H1 (cell line): ENCODE results near the gene HARS1. TPM values are rescaled to one million over a fixed set of nuclear protein-coding genes. Genes with fewer than 3 reads are reported as not detected.

Source experiments
- CTCF ChIA-PET: fragments of 300-600 bp; sonication (Branson Sonifier 250); formaldehyde crosslinking; loops from one replicate; lab custom pipeline; 2021; ENCODE audit not compliant: partially characterized antibody; lab: Charles Lee
- POLR2A ChIA-PET: fragments of 300-600 bp; sonication (Branson Sonifier 250); formaldehyde crosslinking; loops from one replicate; lab custom pipeline; 2021; ENCODE audit warnings: inconsistent platforms; ENCODE audit not compliant: partially characterized antibody; lab: Charles Lee
- DNase-seq, 2 experiments: peaks; one replicate each; pipeline versions ENCODE4 v3.0.0 to v3.0.0-alpha.2; 2010 to 2022; ENCODE audit warnings: low spot score in 2 of 2, low read depth in 1 of 2, mixed read lengths in 1 of 2
- FAIRE-seq: peaks from 2 replicates; lab custom pipeline; 2011; peaks lifted over from hg19 to GRCh38; lab: Jason Lieb, UNC
- H2AFZ ChIP-seq: 2 replicates; pipeline ENCODE4 v1.8.1; 2012; ENCODE audit warnings: low read length, inconsistent platforms
- H2AK5ac ChIP-seq: 2 replicates; pipeline ENCODE4 v1.6.1; 2013; ENCODE audit warnings: low read depth, low read length
- H2BK120ac ChIP-seq: replicated peaks from 2 replicates; pipeline ENCODE3; 2013; ENCODE audit warnings: low read depth, low read length, inconsistent platforms
- H2BK12ac ChIP-seq: 2 replicates; pipeline ENCODE4 v1.6.1; 2013; ENCODE audit warnings: low read depth, low read length
- H2BK15ac ChIP-seq: 2 replicates; pipeline ENCODE4 v1.6.1; 2013; ENCODE audit warnings: low read length
- H2BK20ac ChIP-seq: 2 replicates; pipeline ENCODE4 v1.6.1; 2013; ENCODE audit warnings: low read length
- H2BK5ac ChIP-seq: 2 replicates; pipeline ENCODE4 v1.6.1; 2013; ENCODE audit warnings: low read depth, low read length
- H3K14ac ChIP-seq: 2 replicates; pipeline ENCODE4 v1.6.1; 2013; ENCODE audit warnings: inconsistent platforms; ENCODE audit not compliant: insufficient read length
- H3K18ac ChIP-seq: 2 replicates; pipeline ENCODE4 v1.6.1; 2013; ENCODE audit warnings: low read length; ENCODE audit errors: extremely low read depth
- H3K23ac ChIP-seq: 2 replicates; pipeline ENCODE4 v1.6.1; 2013; ENCODE audit warnings: inconsistent platforms; ENCODE audit not compliant: insufficient read length
- H3K23me2 ChIP-seq: 2 replicates; pipeline ENCODE4 v1.6.1; 2013; ENCODE audit warnings: low read depth, low read length
- H3K27ac ChIP-seq: 2 replicates; pipeline ENCODE4 v1.6.1; 2011; ENCODE audit warnings: low read depth, low read length, inconsistent platforms
- H3K27me3 ChIP-seq, 4 experiments: replicated peaks in 1 of 4; 1 replicate in 1 of 4; 2 replicates in 3 of 4; pipeline versions ENCODE4 v1.6.1 to v1.8.1; 2011 to 2013; ENCODE audit warnings: low read length in 3 of 4, mild to moderate bottlenecking in 3 of 4, inconsistent platforms in 2 of 4, mixed read lengths in 2 of 4, moderate library complexity in 1 of 4; ENCODE audit not compliant: control insufficient read depth in 3 of 4, insufficient read depth in 3 of 4; ENCODE audit errors: extremely low read depth in 1 of 4
- H3K36me3 ChIP-seq, 4 experiments: 2 replicates each; pipeline versions ENCODE4 v1.6.1 to v1.8.1; 2011 to 2013; ENCODE audit warnings: mild to moderate bottlenecking in 4 of 4, low read length in 3 of 4, moderate library complexity in 2 of 4, control low read depth in 1 of 4, inconsistent platforms in 1 of 4; ENCODE audit not compliant: insufficient read depth in 4 of 4, control insufficient read depth in 2 of 4
- H3K4ac ChIP-seq: replicated peaks from 2 replicates; pipeline ENCODE3; 2013; ENCODE audit warnings: low read length, low read depth, mixed read lengths, inconsistent platforms; ENCODE audit not compliant: insufficient read length
- H3K4me1 ChIP-seq, 4 experiments: replicated peaks in 1 of 4; 1 replicate in 1 of 4; 2 replicates in 3 of 4; pipeline versions ENCODE4 v1.6.1 to v1.8.1; 2011 to 2013; ENCODE audit warnings: low read length in 3 of 4, inconsistent platforms in 2 of 4, mixed read lengths in 1 of 4; ENCODE audit not compliant: insufficient read depth in 4 of 4, control insufficient read depth in 3 of 4
- H3K4me2 ChIP-seq, 2 experiments: 2 replicates each; pipeline versions ENCODE4 v1.6.1 to v1.8.1; 2011 to 2013; ENCODE audit warnings: low read depth in 2 of 2, low read length in 2 of 2, control low read depth in 1 of 2, inconsistent platforms in 1 of 2, mild to moderate bottlenecking in 1 of 2; ENCODE audit not compliant: insufficient read depth in 1 of 2
- H3K4me3 ChIP-seq, 4 experiments: fragments of 200-600, 300-600 bp in 1 of 4; sonication (generic), shearing (Covaris generic), sonication (Bioruptor Twin) in 1 of 4; 2 replicates each; pipeline versions ENCODE4 v1.5.1 to v1.8.1; 2011 to 2016; ENCODE audit warnings: low read length in 4 of 4, low read depth in 3 of 4, control low read depth in 2 of 4, inconsistent platforms in 2 of 4, mild to moderate bottlenecking in 2 of 4, mixed read lengths in 1 of 4, moderate library complexity in 1 of 4; ENCODE audit not compliant: insufficient read depth in 2 of 4; ENCODE audit errors: extremely low read depth in 1 of 4
- H3K56ac ChIP-seq: replicated peaks from 2 replicates; pipeline ENCODE3; 2013; ENCODE audit warnings: low read depth, mild to moderate bottlenecking, mixed read lengths, low read length, inconsistent platforms; ENCODE audit not compliant: insufficient read length
- H3K79me1 ChIP-seq: 2 replicates; pipeline ENCODE4 v1.6.1; 2013; ENCODE audit warnings: low read depth, low read length, control low read depth
- H3K79me2 ChIP-seq, 2 experiments: 2 replicates each; pipeline versions ENCODE4 v1.6.1 to v1.8.1; 2012 to 2013; ENCODE audit warnings: low read length in 2 of 2, mild to moderate bottlenecking in 2 of 2, inconsistent platforms in 1 of 2; ENCODE audit not compliant: insufficient read depth in 2 of 2, control insufficient read depth in 1 of 2
- H3K9ac ChIP-seq, 4 experiments: replicated peaks in 1 of 4; 1 replicate in 1 of 4; 2 replicates in 3 of 4; pipeline versions ENCODE4 v1.6.1 to v1.8.1; 2011 to 2013; ENCODE audit warnings: low read depth in 3 of 4, low read length in 3 of 4, control low read depth in 2 of 4, mild to moderate bottlenecking in 2 of 4, moderate library complexity in 2 of 4, inconsistent platforms in 1 of 4; ENCODE audit errors: extremely low read depth in 1 of 4
- H3K9me3 ChIP-seq, 2 experiments: 2 replicates each; pipeline versions ENCODE4 v1.6.1 to v1.8.1; 2012 to 2013; ENCODE audit warnings: mild to moderate bottlenecking in 2 of 2, moderate library complexity in 2 of 2, control low read depth in 1 of 2, inconsistent platforms in 1 of 2, low read depth in 1 of 2, low read length in 1 of 2, mixed read lengths in 1 of 2; ENCODE audit not compliant: insufficient read depth in 2 of 2
- H4K20me1 ChIP-seq, 2 experiments: replicated peaks in 1 of 2; 2 replicates each; pipeline versions ENCODE3 to v1.8.1; 2011 to 2013; ENCODE audit warnings: inconsistent platforms in 2 of 2, low read length in 2 of 2, mild to moderate bottlenecking in 1 of 2; ENCODE audit not compliant: insufficient read depth in 2 of 2, control insufficient read depth in 1 of 2
- H4K5ac ChIP-seq: 2 replicates; pipeline ENCODE4 v1.6.1; 2013; ENCODE audit warnings: low read length, low read depth, mixed read lengths, inconsistent platforms; ENCODE audit not compliant: insufficient read length
- H4K8ac ChIP-seq: 2 replicates; pipeline ENCODE4 v1.8.0; 2013; ENCODE audit warnings: mild to moderate bottlenecking, moderate library complexity, low read length, inconsistent platforms; ENCODE audit not compliant: insufficient read depth; ENCODE audit errors: extremely low read depth
- H4K91ac ChIP-seq: replicated peaks from 2 replicates; pipeline ENCODE3; 2013; ENCODE audit warnings: low read length, mixed read lengths, inconsistent platforms; ENCODE audit not compliant: insufficient read length
- ASH2L ChIP-seq: fragments of 200-600, 300-600 bp; sonication (generic); IDR thresholded peaks from one replicate; pipeline ENCODE4 v1.7.1; 2017; ENCODE audit warnings: low read length
- CEBPB ChIP-seq: IDR thresholded peaks from 2 replicates; pipeline ENCODE4 v1.6.1; 2012; ENCODE audit warnings: low read depth, low read length
- CREB1 ChIP-seq: IDR thresholded peaks from 2 replicates; pipeline ENCODE4 v1.6.1; 2012; ENCODE audit warnings: inconsistent platforms
- CTBP2 ChIP-seq: IDR thresholded peaks from 2 replicates; pipeline ENCODE4 v1.7.0; 2011; ENCODE audit warnings: borderline replicate concordance, mild to moderate bottlenecking, moderate library complexity, mixed read lengths, low read length; ENCODE audit not compliant: insufficient read depth, insufficient read length
- HDAC6 ChIP-seq: IDR thresholded peaks from one replicate; pipeline ENCODE4 v1.7.1; 2012; ENCODE audit warnings: low read depth, mild to moderate bottlenecking, inconsistent platforms, low read length, moderate library complexity
- JUN ChIP-seq: IDR thresholded peaks from 2 replicates; pipeline ENCODE4 v1.6.1; 2011; ENCODE audit warnings: low read depth, mild to moderate bottlenecking, improper control_type of control experiment, low read length
- JUND ChIP-seq: IDR thresholded peaks from 2 replicates; pipeline ENCODE4 v1.6.1; 2011; ENCODE audit warnings: mild to moderate bottlenecking, improper control_type of control experiment, low read length
- RXRA ChIP-seq: IDR thresholded peaks from 2 replicates; pipeline ENCODE4 v1.6.1; 2011; ENCODE audit warnings: low read depth, mild to moderate bottlenecking, low read length, moderate library complexity; ENCODE audit not compliant: insufficient read depth
- TAF7 ChIP-seq: optimal IDR thresholded peaks from 2 replicates; pipeline ENCODE3; 2011; ENCODE audit warnings: low read depth, mild to moderate bottlenecking, inconsistent platforms, low read length, moderate library complexity, borderline replicate concordance
- TEAD4 ChIP-seq: IDR thresholded peaks from 2 replicates; pipeline ENCODE4 v1.6.1; 2012; ENCODE audit warnings: low read depth, low read length, inconsistent platforms, mixed read lengths
- WGBS, 2 experiments: shearing (Covaris generic) in 1 of 2; methylation state at CpG; one replicate each; pipeline versions ENCODE4 v1.1.6 to v1.1.7; 2013 to 2015; ENCODE audit warnings: low lambda C conversion rate in 2 of 2, mixed read lengths in 2 of 2, inconsistent platforms in 1 of 2, low coverage in 1 of 2, missing lambda C conversion rate in 1 of 2; ENCODE audit not compliant: insufficient replicate concordance in 2 of 2, insufficient coverage in 1 of 2, insufficient read length in 1 of 2; ENCODE audit errors: extremely low coverage in 1 of 2, missing lambda C conversion rate in 1 of 2; 5-methylcytosine and 5-hydroxymethylcytosine counted together
- polyA plus RNA-seq, 7 experiments: library from polyadenylated mRNA; depleted of rRNA in 3 of 7; stranded (reverse) in 5 of 7; unstranded in 2 of 7; fragments of >200 nt in 5 of 7; fragments of 200-250 nt in 2 of 7; gene quantifications; 1 replicate in 5 of 7; 2 replicates in 1 of 7; 4 replicates in 1 of 7; pipeline versions ENCODE4 v1.2.1 to v1.2.3, GENCODE V29; 2011 to 2013; ENCODE audit warnings: missing spikeins in 2 of 7, mixed read lengths in 2 of 7
- total RNA-seq: library from RNA; stranded (reverse); fragmentation: NEBNext Ultra II Directional; extraction: Animal tissue kit (Norgen Biotek cat#: 25700); gene quantifications from 2 replicates; pipeline ENCODE4 v1.2.1, GENCODE V29; 2021
- TF ChIP-seq, protein P1 (sequence below): IDR thresholded peaks from 2 replicates; pipeline ENCODE4 v1.6.1; 2012; ENCODE audit warnings: inconsistent platforms

HARS1 gene
- total and polyA plus RNA-seq, 2 of the 8 experiments (the other 6 are each of a cell fraction or from before 2014, with no cell fraction given) = 27.8 to 56.8 TPM

DNA sequence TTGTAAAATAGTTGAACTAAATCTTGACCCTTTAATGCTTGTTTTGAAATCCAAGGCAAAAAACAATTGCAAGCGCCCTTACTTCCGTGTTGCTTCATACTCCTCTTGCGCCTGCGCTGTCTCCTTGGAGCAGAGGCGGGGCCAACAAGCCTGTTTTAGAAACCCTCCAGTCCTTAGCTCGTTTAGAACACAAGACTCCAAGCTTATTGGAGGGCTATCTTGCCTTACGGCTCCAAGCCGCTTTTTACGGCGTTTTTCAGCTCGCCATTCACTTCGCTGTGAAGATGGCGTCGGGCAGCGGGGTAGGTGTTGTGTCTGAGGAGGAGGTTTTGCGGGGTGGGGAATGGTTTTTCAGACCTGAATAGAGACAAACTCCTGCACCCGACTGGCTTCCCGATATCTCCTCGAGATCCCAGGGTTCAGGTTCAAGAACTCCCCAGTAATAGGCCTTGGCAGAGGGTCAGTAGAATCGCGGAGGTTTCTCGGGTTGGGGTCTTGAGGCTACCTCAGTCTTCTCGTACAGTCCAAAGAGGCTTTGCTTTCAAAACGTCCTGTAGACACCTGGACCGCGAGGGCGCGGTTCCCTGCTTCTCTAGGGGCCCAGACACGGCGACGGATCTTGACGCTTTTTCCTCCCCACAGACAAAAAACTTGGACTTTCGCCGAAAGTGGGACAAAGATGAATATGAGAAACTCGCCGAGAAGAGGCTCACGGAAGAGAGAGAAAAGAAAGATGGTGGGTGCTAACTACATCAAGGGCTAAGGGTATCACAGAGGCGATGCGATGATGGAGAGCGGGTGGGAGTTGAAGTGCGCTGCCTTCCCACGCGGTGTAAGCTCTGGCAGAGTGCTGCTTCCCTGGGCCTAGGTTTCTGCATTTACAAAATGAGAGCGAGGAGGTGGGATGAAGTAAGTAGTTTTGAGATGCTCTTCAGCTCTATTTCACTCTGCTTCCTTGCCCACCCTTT, 9.3 kb upstream of the HARS1 start, which contains the start of gene ZMAT2:
Gene ZMAT2, plus strand, starts transcription at position 271 of the 968 bp plus-strand sequence. Its CDS starts 14 bp downstream, at position 285.
- Histone ChIP-seq H2BK5ac (no peak within 1 kb of the TSS; the same call in 1 of the 2 replicates), H2BK15ac (no peak within 1 kb of the TSS), H3K14ac (no peak within 1 kb of the TSS), H2BK12ac (no peak within 1 kb of the TSS; the same call in 1 of the 2 replicates), H4K8ac (peak within 1 kb of the TSS; percentile 94; the same call in 1 of the 2 replicates), H2AFZ (peak within 1 kb of the TSS; percentile 95; the same call in 1 of the 2 replicates), H3K4me2 (peak within 1 kb of the TSS; percentile 89 to 93), H3K4me3 (peak within 1 kb of the TSS; percentile 92 to 98 (median 97)), H3K56ac (no peak within 1 kb of the TSS), H2AK5ac (no peak within 1 kb of the TSS), H4K20me1 (no peaks in the 10 kb centered on the region), H3K36me3 (peaks cover 33 to 80% (median 62%) of the 10 kb centered on the region in 4 experiments), H3K23ac (no peak within 1 kb of the TSS), H3K79me2 (peaks cover 0 to 17% of the 10 kb centered on the region in 2 experiments; a peak in 2 of 4 replicates), H4K91ac (no peak within 1 kb of the TSS), H3K4me1 (0 out of 7 replicates have a peak, but pooled peaks cover 0 to 4% (median 0%) of the 10 kb centered on the region in 4 experiments), H3K4ac (no peak within 1 kb of the TSS), H2BK120ac (no peak within 1 kb of the TSS), H3K18ac (no peak within 1 kb of the TSS), H4K5ac (no peak within 1 kb of the TSS), H3K23me2 (peaks cover 5% of the 10 kb centered on the region; the same call in 1 of the 2 replicates), H3K79me1 (peaks cover 2% of the 10 kb centered on the region; the same call in 1 of the 2 replicates), H3K27me3 (no peaks in the 10 kb centered on the region), H3K9me3 (no peaks in the 10 kb centered on the region), H3K27ac (peak within 1 kb of the TSS; percentile 65), H2BK20ac (no peak within 1 kb of the TSS), H3K9ac (peak within 1 kb of the TSS; percentile 96 to 98 (median 97))
- 6% methylated on average over 42 of the region's 44 CpGs; no CpG with 5 or more reads in 1 of the 2 experiments for WGBS, 2 experiments
- FAIRE-seq = peak; percentile 99
- peak; percentile 86 to 87 for DNase-seq
- CTCF ChIA-PET = no interaction called here
- POLR2A ChIA-PET = interaction anchor here (0.8 to 2.0 kb wide), 13 partner anchors 9 to 61 kb away, joined by 3 to 16 read pairs (median 3); partner anchors contain the start of genes HARS1, HARS2, IK and NDUFA2
- TF ChIP-seq ASH2L (peak; percentile 62), TEAD4 (no peak), JUN (no peak), CTBP2 (no peak), CEBPB (peak; percentile 88), CREB1 (no peak; the same call in 1 of the 2 replicates), TAF7 (peak; percentile 94), JUND (no peak), HDAC6 (no peak), RXRA (no peak)
- TF ChIP-seq, protein P1, sequence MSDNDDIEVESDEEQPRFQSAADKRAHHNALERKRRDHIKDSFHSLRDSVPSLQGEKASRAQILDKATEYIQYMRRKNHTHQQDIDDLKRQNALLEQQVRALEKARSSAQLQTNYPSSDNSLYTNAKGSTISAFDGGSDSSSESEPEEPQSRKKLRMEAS = no peak
